H1 (cell line): ENCODE data around the gene LMBR1. TPM values are rescaled to one million over a fixed set of nuclear protein-coding genes. Genes with fewer than 3 reads are reported as not detected.

Experiments
- CTCF ChIA-PET: fragments of 300-600 bp; sonication (Branson Sonifier 250); formaldehyde crosslinking; loops from one replicate; lab custom pipeline; 2021; ENCODE audit not compliant: partially characterized antibody; lab: Charles Lee
- POLR2A ChIA-PET: fragments of 300-600 bp; sonication (Branson Sonifier 250); formaldehyde crosslinking; loops from one replicate; lab custom pipeline; 2021; ENCODE audit warnings: inconsistent platforms; ENCODE audit not compliant: partially characterized antibody; lab: Charles Lee
- DNase-seq, 2 experiments: peaks; one replicate each; pipeline versions ENCODE4 v3.0.0 to v3.0.0-alpha.2; 2010 to 2022; ENCODE audit warnings: low spot score in 2 of 2, low read depth in 1 of 2, mixed read lengths in 1 of 2
- FAIRE-seq: peaks from 2 replicates; lab custom pipeline; 2011; peaks lifted over from hg19 to GRCh38; lab: Jason Lieb, UNC
- H2AFZ ChIP-seq: 2 replicates; pipeline ENCODE4 v1.8.1; 2012; ENCODE audit warnings: low read length, inconsistent platforms
- H2AK5ac ChIP-seq: 2 replicates; pipeline ENCODE4 v1.6.1; 2013; ENCODE audit warnings: low read depth, low read length
- H2BK120ac ChIP-seq: replicated peaks from 2 replicates; pipeline ENCODE3; 2013; ENCODE audit warnings: low read depth, low read length, inconsistent platforms
- H2BK12ac ChIP-seq: 2 replicates; pipeline ENCODE4 v1.6.1; 2013; ENCODE audit warnings: low read depth, low read length
- H2BK15ac ChIP-seq: 2 replicates; pipeline ENCODE4 v1.6.1; 2013; ENCODE audit warnings: low read length
- H2BK20ac ChIP-seq: 2 replicates; pipeline ENCODE4 v1.6.1; 2013; ENCODE audit warnings: low read length
- H2BK5ac ChIP-seq: 2 replicates; pipeline ENCODE4 v1.6.1; 2013; ENCODE audit warnings: low read depth, low read length
- H3K14ac ChIP-seq: 2 replicates; pipeline ENCODE4 v1.6.1; 2013; ENCODE audit warnings: inconsistent platforms; ENCODE audit not compliant: insufficient read length
- H3K18ac ChIP-seq: 2 replicates; pipeline ENCODE4 v1.6.1; 2013; ENCODE audit warnings: low read length; ENCODE audit errors: extremely low read depth
- H3K23ac ChIP-seq: 2 replicates; pipeline ENCODE4 v1.6.1; 2013; ENCODE audit warnings: inconsistent platforms; ENCODE audit not compliant: insufficient read length
- H3K23me2 ChIP-seq: 2 replicates; pipeline ENCODE4 v1.6.1; 2013; ENCODE audit warnings: low read depth, low read length
- H3K27ac ChIP-seq: 2 replicates; pipeline ENCODE4 v1.6.1; 2011; ENCODE audit warnings: low read depth, low read length, inconsistent platforms
- H3K27me3 ChIP-seq, 4 experiments: replicated peaks in 1 of 4; 1 replicate in 1 of 4; 2 replicates in 3 of 4; pipeline versions ENCODE4 v1.6.1 to v1.8.1; 2011 to 2013; ENCODE audit warnings: low read length in 3 of 4, mild to moderate bottlenecking in 3 of 4, inconsistent platforms in 2 of 4, mixed read lengths in 2 of 4, moderate library complexity in 1 of 4; ENCODE audit not compliant: control insufficient read depth in 3 of 4, insufficient read depth in 3 of 4; ENCODE audit errors: extremely low read depth in 1 of 4
- H3K36me3 ChIP-seq, 4 experiments: 2 replicates each; pipeline versions ENCODE4 v1.6.1 to v1.8.1; 2011 to 2013; ENCODE audit warnings: mild to moderate bottlenecking in 4 of 4, low read length in 3 of 4, moderate library complexity in 2 of 4, control low read depth in 1 of 4, inconsistent platforms in 1 of 4; ENCODE audit not compliant: insufficient read depth in 4 of 4, control insufficient read depth in 2 of 4
- H3K4ac ChIP-seq: replicated peaks from 2 replicates; pipeline ENCODE3; 2013; ENCODE audit warnings: low read length, low read depth, mixed read lengths, inconsistent platforms; ENCODE audit not compliant: insufficient read length
- H3K4me1 ChIP-seq, 4 experiments: replicated peaks in 1 of 4; 1 replicate in 1 of 4; 2 replicates in 3 of 4; pipeline versions ENCODE4 v1.6.1 to v1.8.1; 2011 to 2013; ENCODE audit warnings: low read length in 3 of 4, inconsistent platforms in 2 of 4, mixed read lengths in 1 of 4; ENCODE audit not compliant: insufficient read depth in 4 of 4, control insufficient read depth in 3 of 4
- H3K4me2 ChIP-seq, 2 experiments: 2 replicates each; pipeline versions ENCODE4 v1.6.1 to v1.8.1; 2011 to 2013; ENCODE audit warnings: low read depth in 2 of 2, low read length in 2 of 2, control low read depth in 1 of 2, inconsistent platforms in 1 of 2, mild to moderate bottlenecking in 1 of 2; ENCODE audit not compliant: insufficient read depth in 1 of 2
- H3K4me3 ChIP-seq, 4 experiments: fragments of 200-600, 300-600 bp in 1 of 4; sonication (generic), shearing (Covaris generic), sonication (Bioruptor Twin) in 1 of 4; 2 replicates each; pipeline versions ENCODE4 v1.5.1 to v1.8.1; 2011 to 2016; ENCODE audit warnings: low read length in 4 of 4, low read depth in 3 of 4, control low read depth in 2 of 4, inconsistent platforms in 2 of 4, mild to moderate bottlenecking in 2 of 4, mixed read lengths in 1 of 4, moderate library complexity in 1 of 4; ENCODE audit not compliant: insufficient read depth in 2 of 4; ENCODE audit errors: extremely low read depth in 1 of 4
- H3K56ac ChIP-seq: replicated peaks from 2 replicates; pipeline ENCODE3; 2013; ENCODE audit warnings: low read depth, mild to moderate bottlenecking, mixed read lengths, low read length, inconsistent platforms; ENCODE audit not compliant: insufficient read length
- H3K79me1 ChIP-seq: 2 replicates; pipeline ENCODE4 v1.6.1; 2013; ENCODE audit warnings: low read depth, low read length, control low read depth
- H3K79me2 ChIP-seq, 2 experiments: 2 replicates each; pipeline versions ENCODE4 v1.6.1 to v1.8.1; 2012 to 2013; ENCODE audit warnings: low read length in 2 of 2, mild to moderate bottlenecking in 2 of 2, inconsistent platforms in 1 of 2; ENCODE audit not compliant: insufficient read depth in 2 of 2, control insufficient read depth in 1 of 2
- H3K9ac ChIP-seq, 4 experiments: replicated peaks in 1 of 4; 1 replicate in 1 of 4; 2 replicates in 3 of 4; pipeline versions ENCODE4 v1.6.1 to v1.8.1; 2011 to 2013; ENCODE audit warnings: low read depth in 3 of 4, low read length in 3 of 4, control low read depth in 2 of 4, mild to moderate bottlenecking in 2 of 4, moderate library complexity in 2 of 4, inconsistent platforms in 1 of 4; ENCODE audit errors: extremely low read depth in 1 of 4
- H3K9me3 ChIP-seq, 2 experiments: 2 replicates each; pipeline versions ENCODE4 v1.6.1 to v1.8.1; 2012 to 2013; ENCODE audit warnings: mild to moderate bottlenecking in 2 of 2, moderate library complexity in 2 of 2, control low read depth in 1 of 2, inconsistent platforms in 1 of 2, low read depth in 1 of 2, low read length in 1 of 2, mixed read lengths in 1 of 2; ENCODE audit not compliant: insufficient read depth in 2 of 2
- H4K20me1 ChIP-seq, 2 experiments: replicated peaks in 1 of 2; 2 replicates each; pipeline versions ENCODE3 to v1.8.1; 2011 to 2013; ENCODE audit warnings: inconsistent platforms in 2 of 2, low read length in 2 of 2, mild to moderate bottlenecking in 1 of 2; ENCODE audit not compliant: insufficient read depth in 2 of 2, control insufficient read depth in 1 of 2
- H4K5ac ChIP-seq: 2 replicates; pipeline ENCODE4 v1.6.1; 2013; ENCODE audit warnings: low read length, low read depth, mixed read lengths, inconsistent platforms; ENCODE audit not compliant: insufficient read length
- H4K8ac ChIP-seq: 2 replicates; pipeline ENCODE4 v1.8.0; 2013; ENCODE audit warnings: mild to moderate bottlenecking, moderate library complexity, low read length, inconsistent platforms; ENCODE audit not compliant: insufficient read depth; ENCODE audit errors: extremely low read depth
- H4K91ac ChIP-seq: replicated peaks from 2 replicates; pipeline ENCODE3; 2013; ENCODE audit warnings: low read length, mixed read lengths, inconsistent platforms; ENCODE audit not compliant: insufficient read length
- CEBPB ChIP-seq: IDR thresholded peaks from 2 replicates; pipeline ENCODE4 v1.6.1; 2012; ENCODE audit warnings: low read depth, low read length
- PHF8 ChIP-seq: fragments of 200-600 bp; sonication (generic); conservative IDR thresholded peaks from 2 replicates; pipeline ENCODE4 v1.7.1; 2012; ENCODE audit warnings: low read depth, mild to moderate bottlenecking, inconsistent platforms, low read length, moderate library complexity
- SIN3A ChIP-seq, 2 experiments: IDR thresholded peaks in 1 of 2; conservative IDR thresholded peaks in 1 of 2; 2 replicates each; pipeline ENCODE4 v1.6.1; 2011 to 2012; ENCODE audit warnings: low read length in 2 of 2, improper control_type of control experiment in 1 of 2, low read depth in 1 of 2, mild to moderate bottlenecking in 1 of 2
- SUZ12 ChIP-seq: fragments of 200-600 bp; sonication (generic); IDR thresholded peaks from 2 replicates; pipeline ENCODE4 v1.6.1; 2012; ENCODE audit warnings: mild to moderate bottlenecking, inconsistent platforms, low read length, moderate library complexity, mixed read lengths
- WGBS, 2 experiments: shearing (Covaris generic) in 1 of 2; methylation state at CpG; one replicate each; pipeline versions ENCODE4 v1.1.6 to v1.1.7; 2013 to 2015; ENCODE audit warnings: low lambda C conversion rate in 2 of 2, mixed read lengths in 2 of 2, inconsistent platforms in 1 of 2, low coverage in 1 of 2, missing lambda C conversion rate in 1 of 2; ENCODE audit not compliant: insufficient replicate concordance in 2 of 2, insufficient coverage in 1 of 2, insufficient read length in 1 of 2; ENCODE audit errors: extremely low coverage in 1 of 2, missing lambda C conversion rate in 1 of 2; 5-methylcytosine and 5-hydroxymethylcytosine counted together
- polyA plus RNA-seq, 7 experiments: library from polyadenylated mRNA; depleted of rRNA in 3 of 7; stranded (reverse) in 5 of 7; unstranded in 2 of 7; fragments of >200 nt in 5 of 7; fragments of 200-250 nt in 2 of 7; gene quantifications; 1 replicate in 5 of 7; 2 replicates in 1 of 7; 4 replicates in 1 of 7; pipeline versions ENCODE4 v1.2.1 to v1.2.3, GENCODE V29; 2011 to 2013; ENCODE audit warnings: missing spikeins in 2 of 7, mixed read lengths in 2 of 7
- total RNA-seq: library from RNA; stranded (reverse); fragmentation: NEBNext Ultra II Directional; extraction: Animal tissue kit (Norgen Biotek cat#: 25700); gene quantifications from 2 replicates; pipeline ENCODE4 v1.2.1, GENCODE V29; 2021
- TF ChIP-seq, protein P1 (sequence below): IDR thresholded peaks from 2 replicates; pipeline ENCODE4 v1.6.1; 2012; ENCODE audit warnings: inconsistent platforms
- TF ChIP-seq, protein P2 (sequence below), 3 experiments: IDR thresholded peaks; 1 replicate in 2 of 3; 2 replicates in 1 of 3; pipeline versions ENCODE4 v1.5.1 to v1.6.1; 2011; ENCODE audit warnings: low read length in 3 of 3, mild to moderate bottlenecking in 3 of 3, inconsistent platforms in 2 of 3, low read depth in 1 of 3, moderate library complexity in 1 of 3; ENCODE audit not compliant: insufficient read depth in 1 of 3; ENCODE audit errors: control extremely low read depth in 1 of 3

The LMBR1 gene
- total and polyA plus RNA-seq, 2 of the 8 experiments (the other 6 are each of a cell fraction or from before 2014, with no cell fraction given), result 15.1 to 70.4 TPM

DNA sequence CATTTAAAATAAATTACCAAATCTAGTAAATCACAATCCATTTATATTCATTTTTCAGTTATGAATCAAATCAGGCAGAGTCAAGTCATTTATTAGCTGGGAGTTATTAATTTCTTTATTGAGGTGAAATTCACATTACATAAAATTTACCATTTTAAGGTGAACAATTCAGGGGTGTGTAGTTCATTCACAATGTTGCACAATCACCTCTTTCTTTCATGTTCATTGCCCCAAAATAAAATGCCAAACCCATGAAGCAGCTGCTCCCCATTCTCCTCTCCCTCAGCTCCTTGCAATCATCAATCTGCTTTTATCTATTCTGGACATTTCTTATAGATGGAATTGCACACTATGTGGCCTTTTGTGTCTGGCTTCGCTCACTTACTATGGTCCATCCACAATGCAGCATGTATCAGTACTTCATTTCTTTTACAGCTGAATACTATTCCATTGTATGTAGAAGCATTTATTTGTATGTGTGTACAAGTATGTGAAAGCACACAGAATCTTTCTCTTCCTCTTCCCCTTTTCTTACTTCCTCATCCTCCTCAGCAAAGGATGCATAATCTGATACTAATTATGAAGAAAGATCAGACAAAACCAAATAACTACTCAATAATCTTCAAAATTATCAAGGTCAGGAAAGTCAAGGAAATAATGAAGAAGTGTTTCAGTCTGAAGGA, 60.6 kb downstream of the LMBR1 start:
- no peaks in the 10 kb centered on the region for H3K79me2 ChIP-seq
- WGBS, 2 experiments, result 100% methylated on average over 1 of the region's 1 CpG; no CpG with 5 or more reads in 1 of the 2 experiments
- POLR2A ChIA-PET, result no interaction called here

More for the DNA sequence above, 60.6 kb downstream of the LMBR1 start:
- Histone ChIP-seq H4K5ac (no peak overlapping the region), H4K20me1 (peaks cover 0 to 4% of the 10 kb centered on the region in 2 experiments), H2BK12ac (no peak overlapping the region), H3K79me1 (no peaks in the 10 kb centered on the region), H2AFZ (no peak overlapping the region), H2BK5ac (no peak overlapping the region), H3K4me3 (no peak overlapping the region), H3K4me2 (no peak overlapping the region), H3K27ac (no peak overlapping the region), H2BK120ac (no peak overlapping the region), H2BK15ac (no peak overlapping the region), H2BK20ac (no peak overlapping the region), H3K18ac (no peak overlapping the region), H3K14ac (no peak overlapping the region), H3K23ac (no peak overlapping the region), H3K56ac (no peak overlapping the region), H3K4ac (no peak overlapping the region), H3K27me3 (no peaks in the 10 kb centered on the region), H3K9me3 (no peaks in the 10 kb centered on the region), H4K91ac (no peak overlapping the region), H3K4me1 (peaks cover 0 to 3% (median 0%) of the 10 kb centered on the region in 4 experiments; a peak in 1 of 7 replicates), H2AK5ac (no peak overlapping the region), H3K23me2 (no peaks in the 10 kb centered on the region), H4K8ac (no peak overlapping the region), H3K36me3 (peaks cover 0 to 12% (median 0%) of the 10 kb centered on the region in 4 experiments; a peak in 3 of 8 replicates), H3K9ac (no peak overlapping the region)
- no peak for DNase-seq
- CTCF ChIA-PET, result no interaction called here
- TF ChIP-seq SUZ12 (no peak), CEBPB (peak; percentile 18; the same call in 1 of the 2 replicates), SIN3A (conservative IDR thresholded peaks at IDR 0.05 in 1 of 2, IDR thresholded peaks at IDR 0.05 in 1 of 2; ENCODE audit: low read depth in 1 of 2, low read length in 2 of 2) (no peak), PHF8 (no peak)
- TF ChIP-seq, protein P1, sequence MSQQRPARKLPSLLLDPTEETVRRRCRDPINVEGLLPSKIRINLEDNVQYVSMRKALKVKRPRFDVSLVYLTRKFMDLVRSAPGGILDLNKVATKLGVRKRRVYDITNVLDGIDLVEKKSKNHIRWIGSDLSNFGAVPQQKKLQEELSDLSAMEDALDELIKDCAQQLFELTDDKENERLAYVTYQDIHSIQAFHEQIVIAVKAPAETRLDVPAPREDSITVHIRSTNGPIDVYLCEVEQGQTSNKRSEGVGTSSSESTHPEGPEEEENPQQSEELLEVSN, result no peak
- TF ChIP-seq, protein P2, sequence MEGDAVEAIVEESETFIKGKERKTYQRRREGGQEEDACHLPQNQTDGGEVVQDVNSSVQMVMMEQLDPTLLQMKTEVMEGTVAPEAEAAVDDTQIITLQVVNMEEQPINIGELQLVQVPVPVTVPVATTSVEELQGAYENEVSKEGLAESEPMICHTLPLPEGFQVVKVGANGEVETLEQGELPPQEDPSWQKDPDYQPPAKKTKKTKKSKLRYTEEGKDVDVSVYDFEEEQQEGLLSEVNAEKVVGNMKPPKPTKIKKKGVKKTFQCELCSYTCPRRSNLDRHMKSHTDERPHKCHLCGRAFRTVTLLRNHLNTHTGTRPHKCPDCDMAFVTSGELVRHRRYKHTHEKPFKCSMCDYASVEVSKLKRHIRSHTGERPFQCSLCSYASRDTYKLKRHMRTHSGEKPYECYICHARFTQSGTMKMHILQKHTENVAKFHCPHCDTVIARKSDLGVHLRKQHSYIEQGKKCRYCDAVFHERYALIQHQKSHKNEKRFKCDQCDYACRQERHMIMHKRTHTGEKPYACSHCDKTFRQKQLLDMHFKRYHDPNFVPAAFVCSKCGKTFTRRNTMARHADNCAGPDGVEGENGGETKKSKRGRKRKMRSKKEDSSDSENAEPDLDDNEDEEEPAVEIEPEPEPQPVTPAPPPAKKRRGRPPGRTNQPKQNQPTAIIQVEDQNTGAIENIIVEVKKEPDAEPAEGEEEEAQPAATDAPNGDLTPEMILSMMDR (IDR thresholded peaks at IDR 0.05; ENCODE audit: control extremely low read depth in 1 of 3, insufficient read depth in 1 of 3, low read depth in 1 of 3, low read length in 3 of 3), result no peak
- FAIRE-seq, result no peak
